DND-41 (cell line): ENCODE results near the gene HDLBP.

Experiments used
- EZH2 ChIP-seq: IDR thresholded peaks from 3 replicates; pipeline ENCODE4 v1.6.1; 2012; ENCODE audit warnings: borderline replicate concordance, low read depth, mild to moderate bottlenecking, moderate library complexity, low read length, inconsistent platforms; ENCODE audit not compliant: severe bottlenecking
- TF ChIP-seq, protein P1 (sequence below): IDR thresholded peaks from 2 replicates; pipeline ENCODE4 v1.5.1; 2012; ENCODE audit warnings: borderline replicate concordance, low read length, moderate library complexity, mild to moderate bottlenecking; ENCODE audit not compliant: poor library complexity, severe bottlenecking; ENCODE audit errors: extremely low read depth

DNA sequence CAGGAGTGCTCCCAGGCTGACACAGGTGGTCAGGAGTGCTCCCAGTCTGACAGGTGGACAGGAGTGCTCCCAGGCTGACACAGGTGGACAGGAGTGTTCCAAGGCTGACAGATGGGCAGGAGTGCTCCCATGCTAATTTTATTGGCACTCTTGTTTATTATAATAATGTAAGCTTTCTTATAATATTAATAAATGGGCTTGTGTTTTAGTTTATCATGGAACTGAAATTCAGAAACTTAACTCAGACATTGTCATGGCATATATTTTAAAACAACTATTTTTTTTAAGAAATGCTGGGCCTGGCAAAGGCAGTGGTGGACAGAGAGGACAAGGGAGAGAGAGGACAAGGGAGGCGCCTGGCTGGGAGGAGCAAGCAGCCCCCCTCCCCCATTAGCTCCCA, 108.3 kb downstream of the HDLBP start:
- TF ChIP-seq, protein P1, sequence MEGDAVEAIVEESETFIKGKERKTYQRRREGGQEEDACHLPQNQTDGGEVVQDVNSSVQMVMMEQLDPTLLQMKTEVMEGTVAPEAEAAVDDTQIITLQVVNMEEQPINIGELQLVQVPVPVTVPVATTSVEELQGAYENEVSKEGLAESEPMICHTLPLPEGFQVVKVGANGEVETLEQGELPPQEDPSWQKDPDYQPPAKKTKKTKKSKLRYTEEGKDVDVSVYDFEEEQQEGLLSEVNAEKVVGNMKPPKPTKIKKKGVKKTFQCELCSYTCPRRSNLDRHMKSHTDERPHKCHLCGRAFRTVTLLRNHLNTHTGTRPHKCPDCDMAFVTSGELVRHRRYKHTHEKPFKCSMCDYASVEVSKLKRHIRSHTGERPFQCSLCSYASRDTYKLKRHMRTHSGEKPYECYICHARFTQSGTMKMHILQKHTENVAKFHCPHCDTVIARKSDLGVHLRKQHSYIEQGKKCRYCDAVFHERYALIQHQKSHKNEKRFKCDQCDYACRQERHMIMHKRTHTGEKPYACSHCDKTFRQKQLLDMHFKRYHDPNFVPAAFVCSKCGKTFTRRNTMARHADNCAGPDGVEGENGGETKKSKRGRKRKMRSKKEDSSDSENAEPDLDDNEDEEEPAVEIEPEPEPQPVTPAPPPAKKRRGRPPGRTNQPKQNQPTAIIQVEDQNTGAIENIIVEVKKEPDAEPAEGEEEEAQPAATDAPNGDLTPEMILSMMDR, result no peak
- no peak for TF ChIP-seq EZH2
